ENCODE measurements around the gene NUDT22. TPM values are rescaled to one million over a fixed set of nuclear protein-coding genes. Genes with fewer than 3 reads are reported as not detected.

NUDT22 gene
- total RNA-seq, 2 experiments from 2014 or later, result 66.0 to 69.2 TPM

- CTCF ChIA-PET, result interaction anchor here (0.7 to 5.3 kb wide), 6 partner anchors 10 to 51 kb away, joined by 3 to 35 read pairs (median 12); no protein-coding TSS in a partner anchor
- Mint-ChIP-seq H3K4me1 (ENCODE audit: low read depth) (peaks cover 14% of the 10 kb centered on the region), H3K36me3 (ENCODE audit: low read depth) (peaks cover 2% of the 10 kb centered on the region), H3K27ac (no peak overlapping the region), H3K4me3 (peak overlapping the region; percentile 18), H3K27me3 (no peaks in the 10 kb centered on the region), H3K9me3 (no peaks in the 10 kb centered on the region)
- ATAC-seq (no peak), DNase-seq (no peak)
- POLR2A ChIA-PET, result interaction anchor here (1.7 to 10.0 kb wide), 3 partner anchors 15 to 46 kb away, joined by 5 to 132 read pairs (median 11); partner anchors contain the start of gene FERMT3
- intact Hi-C loops (cut with micrococcal nuclease), result no loop called here
- TF ChIP-seq CTCF (IDR thresholded peaks at IDR 0.05), result no peak
These were observed 27.0 kb downstream of the NUDT22 start for GRCh38 chr11:64253043-64253442.

GRCh38 chr11:64253481-64253880 is 27.4 kb downstream of the NUDT22 start:
- peaks cover 14% of the 10 kb centered on the region for H3K4me1 Mint-ChIP-seq (ENCODE audit: low read depth)
- ChIA-PET POLR2A (interaction anchor here (3.1 kb wide), 1 partner anchor 14 kb away, joined by 11 read pairs; no protein-coding TSS in a partner anchor), CTCF (interaction anchor here (0.7 to 1.0 kb wide), 2 partner anchors 48 kb away, joined by 3 read pairs; no protein-coding TSS in a partner anchor)
- H3K36me3 Mint-ChIP-seq (ENCODE audit: low read depth), result peaks cover 2% of the 10 kb centered on the region
- peak overlapping the region; percentile 18 for H3K4me3 Mint-ChIP-seq
- H3K9me3 Mint-ChIP-seq, result no peaks in the 10 kb centered on the region
- H3K27ac Mint-ChIP-seq, result no peak overlapping the region
- H3K27me3 Mint-ChIP-seq, result no peaks in the 10 kb centered on the region
- TF ChIP-seq CTCF (IDR thresholded peaks at IDR 0.05), result no peak
- DNase-seq (no peak), ATAC-seq (no peak)
- intact Hi-C loops (cut with micrococcal nuclease), result no loop called here

- no peak for DNase-seq
- H3K27me3 Mint-ChIP-seq, result no peaks in the 10 kb centered on the region
- TF ChIP-seq CTCF (IDR thresholded peaks at IDR 0.05), result no peak
- intact Hi-C loops (cut with micrococcal nuclease), result no loop called here
- ChIA-PET CTCF (interaction anchor here (1.0 kb wide), 1 partner anchor 49 kb away, joined by 3 read pairs; no protein-coding TSS in a partner anchor), POLR2A (interaction anchor here (1.5 to 3.1 kb wide), 2 partner anchors 8 to 14 kb away, joined by 4 to 11 read pairs; partner anchors contain the start of gene PPP1R14B)
- no peak for ATAC-seq
- H3K9me3 Mint-ChIP-seq, result no peaks in the 10 kb centered on the region
- H3K36me3 Mint-ChIP-seq (ENCODE audit: low read depth), result peaks cover 4% of the 10 kb centered on the region
- H3K4me3 Mint-ChIP-seq, result no peak overlapping the region
- peaks cover 15% of the 10 kb centered on the region for H3K4me1 Mint-ChIP-seq (ENCODE audit: low read depth)
- no peak overlapping the region for H3K27ac Mint-ChIP-seq
These were observed 28.3 kb downstream of the NUDT22 start for GRCh38 chr11:64254326-64254725.

- ATAC-seq, result no peak
- POLR2A ChIA-PET, result interaction anchor here (0.7 to 3.1 kb wide), 4 partner anchors 9 to 45 kb away, joined by 3 to 11 read pairs (median 4); partner anchors contain the start of gene PPP1R14B
- intact Hi-C loops (cut with micrococcal nuclease), result no loop called here
- no peak for DNase-seq
- CTCF ChIA-PET, result interaction anchor here (1.0 to 1.2 kb wide), 2 partner anchors 10 to 49 kb away, joined by 3 read pairs; partner anchors contain the start of gene ESRRA
- TF ChIP-seq CTCF (IDR thresholded peaks at IDR 0.05), result no peak
- H3K27ac Mint-ChIP-seq, result no peak overlapping the region
- H3K4me1 Mint-ChIP-seq (ENCODE audit: low read depth), result peaks cover 21% of the 10 kb centered on the region
- H3K9me3 Mint-ChIP-seq, result no peaks in the 10 kb centered on the region
- H3K36me3 Mint-ChIP-seq (ENCODE audit: low read depth), result peaks cover 12% of the 10 kb centered on the region
- H3K27me3 Mint-ChIP-seq, result no peaks in the 10 kb centered on the region
- H3K4me3 Mint-ChIP-seq, result no peak overlapping the region
These were observed 29.4 kb downstream of the NUDT22 start for GRCh38 chr11:64255135-64256128.
